AG09319 (cell line): ENCODE data around the gene CASD1.

Experiments used
- DNase-seq: peaks from one replicate; pipeline ENCODE4 v3.0.0-alpha.2; 2010; ENCODE audit warnings: low read depth; ENCODE audit errors: extremely low read depth
- TF ChIP-seq, protein P1 (sequence below): IDR thresholded peaks from 2 replicates; pipeline ENCODE4 v1.5.1; 2011; ENCODE audit warnings: low read depth, mild to moderate bottlenecking, inconsistent platforms, low read length, moderate library complexity

Gene CASD1

DNA sequence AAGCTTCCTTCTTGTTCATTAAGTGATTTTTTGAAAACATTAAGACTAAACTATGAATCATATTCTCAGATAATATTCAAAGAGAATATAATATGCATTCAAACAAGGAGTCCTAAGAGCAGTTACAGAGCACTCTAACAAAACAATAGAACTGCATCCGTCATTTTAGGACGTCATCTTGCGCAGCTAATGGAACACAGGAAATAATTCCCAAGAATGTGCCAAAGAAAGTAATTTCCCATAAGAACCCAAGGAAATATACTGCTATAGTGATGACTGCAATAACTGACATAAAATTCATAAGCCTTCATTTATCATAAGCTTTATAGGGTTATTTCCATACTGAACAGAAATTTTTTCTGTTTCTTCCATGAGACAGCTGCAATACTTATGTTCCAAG lies 28.3 kb upstream of the CASD1 start:
- no peak for DNase-seq
- TF ChIP-seq, protein P1, sequence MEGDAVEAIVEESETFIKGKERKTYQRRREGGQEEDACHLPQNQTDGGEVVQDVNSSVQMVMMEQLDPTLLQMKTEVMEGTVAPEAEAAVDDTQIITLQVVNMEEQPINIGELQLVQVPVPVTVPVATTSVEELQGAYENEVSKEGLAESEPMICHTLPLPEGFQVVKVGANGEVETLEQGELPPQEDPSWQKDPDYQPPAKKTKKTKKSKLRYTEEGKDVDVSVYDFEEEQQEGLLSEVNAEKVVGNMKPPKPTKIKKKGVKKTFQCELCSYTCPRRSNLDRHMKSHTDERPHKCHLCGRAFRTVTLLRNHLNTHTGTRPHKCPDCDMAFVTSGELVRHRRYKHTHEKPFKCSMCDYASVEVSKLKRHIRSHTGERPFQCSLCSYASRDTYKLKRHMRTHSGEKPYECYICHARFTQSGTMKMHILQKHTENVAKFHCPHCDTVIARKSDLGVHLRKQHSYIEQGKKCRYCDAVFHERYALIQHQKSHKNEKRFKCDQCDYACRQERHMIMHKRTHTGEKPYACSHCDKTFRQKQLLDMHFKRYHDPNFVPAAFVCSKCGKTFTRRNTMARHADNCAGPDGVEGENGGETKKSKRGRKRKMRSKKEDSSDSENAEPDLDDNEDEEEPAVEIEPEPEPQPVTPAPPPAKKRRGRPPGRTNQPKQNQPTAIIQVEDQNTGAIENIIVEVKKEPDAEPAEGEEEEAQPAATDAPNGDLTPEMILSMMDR, result no peak

DNA sequence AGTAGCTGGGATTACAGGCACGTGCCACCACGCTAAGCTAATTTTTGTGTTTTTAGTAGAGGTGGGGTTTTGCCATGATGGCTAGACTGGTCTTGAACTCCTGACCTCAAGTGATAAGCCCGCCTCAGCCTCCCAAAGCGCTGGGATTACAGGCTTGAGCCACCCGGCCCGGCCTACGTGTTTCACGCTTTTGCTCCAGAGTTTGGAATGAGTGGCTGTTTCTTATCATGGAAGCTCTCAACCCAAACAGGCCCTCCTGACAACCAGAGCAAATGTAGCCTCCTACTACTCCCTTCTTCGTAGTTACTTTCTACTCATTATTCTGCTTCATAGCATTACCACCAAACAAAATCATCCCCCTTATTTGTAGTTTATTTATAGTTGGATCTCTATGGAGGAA lies 26.8 kb upstream of the CASD1 start:
- TF ChIP-seq, protein P1, result no peak
- DNase-seq, result no peak

DNA sequence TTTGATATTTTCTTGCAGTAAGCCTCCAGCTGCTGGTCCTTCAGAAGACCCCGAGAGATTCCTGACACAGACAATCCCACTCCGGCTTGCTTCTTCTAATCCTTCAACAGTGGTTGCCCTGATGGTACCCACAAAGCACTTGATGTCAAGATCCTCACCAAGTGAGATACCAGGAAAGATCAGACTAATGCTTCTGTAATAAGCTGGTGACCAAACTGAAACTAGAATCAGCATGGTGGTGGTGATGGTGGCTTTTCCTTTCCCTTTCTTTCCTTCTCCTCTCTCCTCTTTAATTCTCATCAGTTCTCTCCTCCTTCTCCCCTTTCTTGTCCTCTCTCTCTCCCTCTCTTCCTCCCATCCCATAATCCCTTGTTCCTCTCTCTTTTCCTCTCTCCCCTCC lies 25.8 kb upstream of the CASD1 start:
- no peak for DNase-seq
- TF ChIP-seq, protein P1, result no peak

DNA sequence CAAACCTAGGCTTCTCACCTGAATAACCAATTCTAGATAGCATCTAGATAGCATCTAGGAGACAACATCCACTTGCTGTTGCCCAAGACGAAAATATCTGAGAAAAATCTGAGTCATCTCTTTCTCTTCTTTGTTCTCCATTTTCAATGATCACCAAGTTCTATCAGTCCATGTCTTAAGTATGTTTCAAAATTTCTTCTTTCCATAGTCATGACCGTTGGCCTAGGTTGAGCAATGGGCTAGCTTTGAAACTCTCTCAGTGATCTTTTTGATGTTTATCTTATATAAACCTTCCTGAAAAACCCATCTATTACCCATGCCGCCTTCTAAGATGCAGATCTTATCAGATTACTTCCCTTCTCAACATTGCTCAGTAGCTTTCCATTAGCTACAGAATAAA lies 23.4 kb upstream of the CASD1 start:
- DNase-seq, result no peak
- TF ChIP-seq, protein P1, result no peak

DNA sequence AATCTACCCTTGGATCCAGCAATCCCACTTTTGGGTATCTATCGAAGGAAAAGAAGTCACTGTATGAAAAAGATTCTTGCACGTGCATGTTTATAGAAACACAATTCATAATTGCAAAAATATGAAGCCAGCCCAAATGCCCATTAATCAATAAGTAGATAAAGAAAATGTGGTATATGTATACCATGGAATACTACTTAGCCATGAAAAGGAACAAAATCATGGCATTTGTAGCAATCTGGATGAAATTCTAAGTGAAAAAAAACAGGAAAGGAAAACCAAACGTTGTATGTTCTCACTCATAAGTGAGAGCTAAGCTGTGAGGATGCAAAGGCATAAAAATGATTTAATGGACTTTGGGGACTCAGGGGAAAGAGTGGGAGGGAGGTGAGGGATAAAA lies 18.2 kb upstream of the CASD1 start:
- TF ChIP-seq, protein P1, result no peak
- DNase-seq, result no peak

DNA sequence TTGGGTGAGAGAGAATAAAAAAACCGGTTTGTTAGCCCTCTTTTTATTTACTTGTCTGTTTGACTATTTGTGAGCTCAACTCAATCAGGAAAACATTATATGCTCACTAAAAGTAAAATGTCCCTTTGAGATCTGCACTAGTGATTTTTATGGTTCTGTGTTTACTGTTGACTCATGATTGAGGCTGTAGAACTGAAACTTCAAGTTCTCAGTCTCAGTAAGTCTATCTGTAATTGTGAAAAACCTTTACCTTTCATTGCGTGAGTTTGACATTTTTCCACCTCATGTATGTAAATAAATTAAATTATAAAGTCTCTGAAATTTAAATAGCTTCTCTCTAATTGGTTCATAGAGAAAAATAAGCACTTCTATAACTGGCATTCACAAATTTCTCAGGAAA lies 17.0 kb upstream of the CASD1 start:
- no peak for DNase-seq
- TF ChIP-seq, protein P1, result no peak

DNA sequence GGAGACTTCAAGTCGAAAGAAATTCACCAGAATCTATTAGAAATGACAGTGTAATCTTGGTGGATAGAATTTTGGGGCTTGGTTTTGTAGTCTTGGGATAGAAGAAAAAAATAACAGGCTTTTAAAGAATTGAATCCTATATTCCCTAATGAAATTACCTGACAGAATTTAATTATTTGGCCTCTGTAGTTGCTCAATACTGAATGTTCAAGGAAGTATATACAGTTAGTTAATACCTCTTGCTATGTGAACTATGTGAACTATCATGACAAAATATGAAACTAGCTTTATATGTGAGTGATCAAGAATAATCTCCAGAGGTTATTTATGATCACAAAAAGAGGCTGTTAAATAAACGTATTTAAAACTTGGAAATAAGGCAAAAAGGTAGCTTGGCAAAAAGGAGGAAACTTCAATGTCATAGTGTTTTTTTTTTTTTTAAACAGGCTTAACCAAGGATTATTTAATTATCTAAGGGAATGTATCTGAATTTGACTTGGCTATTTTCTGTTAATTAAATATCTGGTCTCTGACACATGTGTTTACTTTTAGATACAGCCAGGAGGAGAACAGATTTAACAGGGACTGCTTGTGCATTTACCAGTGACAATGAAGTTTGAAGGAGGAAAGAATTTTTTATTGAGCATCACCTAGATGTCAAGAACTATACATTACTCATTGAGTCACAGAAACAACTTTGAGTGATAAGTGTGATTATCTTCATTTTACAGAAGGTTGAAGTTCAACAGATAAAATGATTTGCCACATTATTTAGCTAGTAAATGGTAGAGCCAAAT lies 11.5 kb upstream of the CASD1 start:
- no peak for DNase-seq
- TF ChIP-seq, protein P1, result no peak
